ENCODE measurements around the gene HTR3A.

Gene HTR3A

GRCh38 chr11:113952588-113952987 is 22.3 kb upstream of the HTR3A start:
- DNase-seq, result no peak
- H4K20me1 ChIP-seq (ENCODE audit: insufficient read depth, low read length), result no peaks in the 10 kb centered on the region
- H3K27ac ChIP-seq (ENCODE audit: low read length), result no peak overlapping the region
- no peaks in the 10 kb centered on the region for H3F3A ChIP-seq (ENCODE audit: insufficient read depth, low read length)
- no peak for TF ChIP-seq EZH2 (optimal IDR thresholded peaks at IDR 0.05; ENCODE audit: low read depth, low read length)
- no peak for TF ChIP-seq EZH2phosphoT487 (IDR thresholded peaks at IDR 0.05; ENCODE audit: low read length)
- TF ChIP-seq CTCF (IDR thresholded peaks at IDR 0.05; ENCODE audit: low read length), result no peak
- H3K4me1 ChIP-seq (ENCODE audit: low read length), result no peaks in the 10 kb centered on the region
- no peak overlapping the region for H3K4me3 ChIP-seq (ENCODE audit: low read length)
- no peak overlapping the region for H3K4me2 ChIP-seq (ENCODE audit: low read depth, low read length)
- no peak overlapping the region for H2AFZ ChIP-seq (ENCODE audit: low read length)
- no peaks in the 10 kb centered on the region for H3K9me3 ChIP-seq (replicated peaks; ENCODE audit: insufficient read depth, low read length)
- H3K27me3 ChIP-seq (replicated peaks; ENCODE audit: insufficient read depth, low read length), result no peaks in the 10 kb centered on the region
- no peaks in the 10 kb centered on the region for H3K36me3 ChIP-seq (replicated peaks; ENCODE audit: insufficient read depth, low read length)
- H3K9me2 ChIP-seq (replicated peaks; ENCODE audit: insufficient read depth, low read length), result no peaks in the 10 kb centered on the region
- no peaks in the 10 kb centered on the region for H3K79me2 ChIP-seq (ENCODE audit: low read length)
- H3K9ac ChIP-seq (ENCODE audit: low read length), result no peak overlapping the region

GRCh38 chr11:113954235-113954634 is 20.7 kb upstream of the HTR3A start:
- Histone ChIP-seq H3K27ac (ENCODE audit: low read length) (no peak overlapping the region), H3K27me3 (replicated peaks; ENCODE audit: insufficient read depth, low read length) (no peaks in the 10 kb centered on the region), H3K4me1 (ENCODE audit: low read length) (no peaks in the 10 kb centered on the region), H3K36me3 (replicated peaks; ENCODE audit: insufficient read depth, low read length) (no peaks in the 10 kb centered on the region), H3K9me2 (replicated peaks; ENCODE audit: insufficient read depth, low read length) (no peaks in the 10 kb centered on the region), H3F3A (ENCODE audit: insufficient read depth, low read length) (no peaks in the 10 kb centered on the region), H3K9me3 (replicated peaks; ENCODE audit: insufficient read depth, low read length) (no peaks in the 10 kb centered on the region), H3K4me2 (ENCODE audit: low read depth, low read length) (no peak overlapping the region), H3K9ac (ENCODE audit: low read length) (no peak overlapping the region), H4K20me1 (ENCODE audit: insufficient read depth, low read length) (no peaks in the 10 kb centered on the region), H3K79me2 (ENCODE audit: low read length) (no peaks in the 10 kb centered on the region), H2AFZ (ENCODE audit: low read length) (no peak overlapping the region), H3K4me3 (ENCODE audit: low read length) (no peak overlapping the region)
- DNase-seq, result no peak
- TF ChIP-seq EZH2phosphoT487 (IDR thresholded peaks at IDR 0.05; ENCODE audit: low read length) (no peak), CTCF (IDR thresholded peaks at IDR 0.05; ENCODE audit: low read length) (no peak), EZH2 (optimal IDR thresholded peaks at IDR 0.05; ENCODE audit: low read depth, low read length) (no peak)

- no peak overlapping the region for H3K27ac ChIP-seq (ENCODE audit: low read length)
- no peaks in the 10 kb centered on the region for H4K20me1 ChIP-seq (ENCODE audit: insufficient read depth, low read length)
- H3K4me3 ChIP-seq (ENCODE audit: low read length), result no peak overlapping the region
- H3K27me3 ChIP-seq (replicated peaks; ENCODE audit: insufficient read depth, low read length), result no peaks in the 10 kb centered on the region
- no peak for DNase-seq
- H3K4me1 ChIP-seq (ENCODE audit: low read length), result no peaks in the 10 kb centered on the region
- no peaks in the 10 kb centered on the region for H3K79me2 ChIP-seq (ENCODE audit: low read length)
- H3K9ac ChIP-seq (ENCODE audit: low read length), result no peak overlapping the region
- no peaks in the 10 kb centered on the region for H3K9me2 ChIP-seq (replicated peaks; ENCODE audit: insufficient read depth, low read length)
- H3K9me3 ChIP-seq (replicated peaks; ENCODE audit: insufficient read depth, low read length), result no peaks in the 10 kb centered on the region
- no peak overlapping the region for H3K4me2 ChIP-seq (ENCODE audit: low read depth, low read length)
- no peaks in the 10 kb centered on the region for H3K36me3 ChIP-seq (replicated peaks; ENCODE audit: insufficient read depth, low read length)
- H3F3A ChIP-seq (ENCODE audit: insufficient read depth, low read length), result no peaks in the 10 kb centered on the region
- no peak overlapping the region for H2AFZ ChIP-seq (ENCODE audit: low read length)
- no peak for TF ChIP-seq CTCF (IDR thresholded peaks at IDR 0.05; ENCODE audit: low read length)
- no peak for TF ChIP-seq EZH2phosphoT487 (IDR thresholded peaks at IDR 0.05; ENCODE audit: low read length)
- TF ChIP-seq EZH2 (optimal IDR thresholded peaks at IDR 0.05; ENCODE audit: low read depth, low read length), result no peak
Observed at GRCh38 chr11:113956986-113957385, 17.9 kb upstream of the HTR3A start.

All from MM.1S (cell line).